HG03460 (cell line): Measurements from ENCODE around the gene LRRC27.

Experiments
- ATAC-seq: cut with Tn5 transposase; IDR thresholded peaks from one replicate; pipeline ENCODE4 v1.9.1; 2021; ENCODE audit not compliant: unreplicated experiment

LRRC27 gene

DNA sequence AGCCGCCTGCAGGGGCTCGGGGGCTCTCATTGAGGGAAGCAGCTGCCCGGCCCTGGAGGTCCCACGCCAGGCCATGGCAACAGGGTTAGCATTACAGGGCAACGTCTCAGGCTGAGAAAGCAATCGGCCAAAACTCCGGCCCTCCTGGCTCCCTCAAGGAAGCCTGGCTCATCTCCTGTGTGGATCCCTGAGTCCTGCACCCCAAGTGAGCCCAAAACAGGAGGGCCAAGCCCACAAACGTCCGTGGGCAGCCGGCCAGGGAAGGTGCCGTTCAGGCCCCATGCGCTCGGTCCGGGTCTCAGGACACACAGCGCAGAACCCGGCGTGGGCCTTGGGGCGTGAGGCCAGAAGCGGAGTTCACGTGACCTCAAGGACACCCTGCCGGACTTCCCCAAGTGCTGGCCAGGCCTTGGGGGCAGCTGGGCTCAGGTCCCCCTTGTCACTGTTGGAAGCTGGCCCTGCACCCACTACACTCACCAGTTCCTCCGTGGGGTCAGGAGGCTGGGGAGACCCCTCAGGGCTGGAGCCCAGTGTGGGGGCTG, 57.0 kb downstream of the LRRC27 start:
- no peak for ATAC-seq

DNA sequence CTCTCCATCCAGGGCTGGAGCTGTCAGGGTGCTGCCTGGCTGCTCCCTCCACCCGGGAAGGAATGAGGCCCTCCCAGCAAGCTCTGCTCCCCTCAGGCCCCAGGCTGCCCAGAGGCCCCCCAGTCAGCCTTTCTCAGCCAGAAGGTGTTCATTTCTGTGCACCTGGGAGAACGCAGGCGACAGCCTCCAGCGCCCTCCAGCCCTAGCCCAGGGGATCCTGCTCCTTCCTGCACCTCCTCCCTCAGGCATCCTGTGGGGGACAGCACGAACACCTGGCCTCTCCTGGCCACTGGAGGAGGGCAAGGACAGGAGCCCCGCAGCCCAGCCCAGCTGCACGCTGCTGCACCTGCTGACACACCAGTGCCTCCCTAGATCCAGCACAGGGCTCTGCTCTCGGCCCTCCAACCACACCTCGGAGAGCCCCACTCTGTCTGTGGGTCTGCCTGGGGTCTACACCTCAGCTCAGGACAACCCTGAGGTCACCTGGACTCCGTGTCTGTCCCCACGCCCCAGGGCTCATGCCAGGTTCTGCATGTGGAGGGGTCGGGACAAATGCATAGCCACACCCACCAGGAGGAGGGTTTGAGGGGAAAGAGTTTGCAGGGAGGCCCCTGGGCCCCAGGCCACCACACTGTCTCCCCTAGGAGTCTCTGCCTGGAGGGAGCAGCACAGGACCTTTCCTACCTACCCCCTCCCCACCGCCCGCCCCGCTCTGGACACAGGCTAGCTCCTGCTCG, 57.6 kb downstream of the LRRC27 start:
- no peak for ATAC-seq

DNA sequence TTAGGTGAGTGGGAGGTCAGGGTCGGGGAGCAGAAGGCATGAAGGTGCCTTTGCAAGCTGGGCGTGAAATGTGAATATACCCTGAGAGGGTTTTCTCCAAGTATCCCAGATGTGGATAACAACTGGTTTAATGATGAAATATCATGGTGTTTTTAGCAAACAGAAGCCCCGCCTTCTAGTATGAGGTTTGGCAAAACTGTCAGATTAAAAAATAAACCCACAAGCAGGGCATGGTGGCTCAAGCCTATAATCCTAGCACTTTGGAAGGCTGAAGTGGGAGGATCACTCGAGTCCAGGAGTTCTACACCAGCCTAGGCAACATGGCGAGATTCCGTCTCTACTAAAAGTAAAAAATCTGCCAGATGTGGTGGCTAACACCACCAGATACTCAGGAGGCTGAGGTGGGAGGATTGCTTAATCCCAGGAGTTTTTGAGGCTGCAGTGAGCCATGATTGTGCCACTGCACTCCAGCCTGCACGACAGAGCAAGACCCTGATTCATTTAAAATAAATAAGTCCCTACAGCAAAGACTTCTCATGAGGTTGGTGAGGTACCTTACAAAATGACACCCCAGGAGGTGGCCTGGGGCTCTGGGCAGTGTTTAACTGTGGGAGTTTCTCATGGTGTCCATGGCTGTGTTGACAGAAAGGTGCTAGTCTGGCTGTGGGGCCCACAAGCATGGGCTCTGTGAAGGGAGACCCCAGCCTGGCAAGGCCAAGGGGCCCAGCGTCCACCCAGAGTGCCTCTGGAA, 58.4 kb downstream of the LRRC27 start:
- no peak for ATAC-seq

DNA sequence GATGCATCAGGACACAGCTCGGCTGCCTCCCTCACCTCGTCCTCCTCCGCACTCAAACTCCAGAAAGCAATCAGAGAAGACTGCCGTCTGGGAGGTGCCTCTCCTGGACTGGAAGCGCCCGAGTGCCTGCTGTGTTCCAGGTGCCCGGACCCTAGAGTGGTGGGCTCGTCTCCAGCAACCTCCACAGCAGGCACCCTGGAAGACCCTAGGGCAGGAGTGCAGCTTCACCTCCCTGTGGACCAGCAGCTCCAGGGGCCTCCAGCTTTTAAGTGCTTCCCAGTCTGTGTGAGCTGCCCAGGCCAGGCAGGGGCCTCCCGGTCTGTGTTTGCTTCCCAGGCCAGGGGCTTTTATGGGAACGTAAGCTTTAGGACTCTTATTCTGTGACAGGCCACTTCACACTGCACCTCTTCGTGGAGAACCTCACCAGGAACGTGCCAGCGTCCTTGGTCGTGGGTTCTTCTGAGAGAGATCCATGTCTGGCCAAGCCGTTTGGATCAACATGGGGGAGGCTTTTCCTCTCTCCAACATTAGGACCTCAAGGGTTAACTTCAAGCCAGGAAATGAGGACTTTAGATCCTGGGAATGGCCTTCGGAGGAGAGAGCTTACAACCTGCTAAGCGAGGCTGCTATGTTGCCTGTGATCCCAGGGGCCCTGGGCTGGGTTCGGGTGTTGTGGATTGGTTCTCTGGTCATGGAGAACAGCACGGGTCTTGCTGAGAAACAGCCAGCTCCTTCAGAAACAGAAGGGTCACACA, 59.1 kb downstream of the LRRC27 start:
- no peak for ATAC-seq

DNA sequence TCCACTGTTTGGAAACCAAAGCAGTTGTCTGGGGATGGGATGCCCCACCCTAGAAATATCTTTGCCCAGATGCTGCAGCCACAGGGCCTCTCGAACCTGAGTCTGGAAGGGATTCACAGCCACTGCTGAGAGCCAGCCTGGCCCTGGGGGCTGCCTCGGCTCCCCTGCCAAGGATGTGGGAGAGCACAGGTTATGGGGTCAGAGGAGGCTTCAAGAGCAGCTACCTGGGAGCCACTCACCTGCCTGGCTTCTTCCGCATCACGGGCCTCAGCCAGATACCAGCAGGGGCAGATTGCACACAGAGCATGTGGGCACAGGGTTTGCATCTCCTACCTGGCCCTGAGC, 59.7 kb downstream of the LRRC27 start:
- no peak for ATAC-seq

DNA sequence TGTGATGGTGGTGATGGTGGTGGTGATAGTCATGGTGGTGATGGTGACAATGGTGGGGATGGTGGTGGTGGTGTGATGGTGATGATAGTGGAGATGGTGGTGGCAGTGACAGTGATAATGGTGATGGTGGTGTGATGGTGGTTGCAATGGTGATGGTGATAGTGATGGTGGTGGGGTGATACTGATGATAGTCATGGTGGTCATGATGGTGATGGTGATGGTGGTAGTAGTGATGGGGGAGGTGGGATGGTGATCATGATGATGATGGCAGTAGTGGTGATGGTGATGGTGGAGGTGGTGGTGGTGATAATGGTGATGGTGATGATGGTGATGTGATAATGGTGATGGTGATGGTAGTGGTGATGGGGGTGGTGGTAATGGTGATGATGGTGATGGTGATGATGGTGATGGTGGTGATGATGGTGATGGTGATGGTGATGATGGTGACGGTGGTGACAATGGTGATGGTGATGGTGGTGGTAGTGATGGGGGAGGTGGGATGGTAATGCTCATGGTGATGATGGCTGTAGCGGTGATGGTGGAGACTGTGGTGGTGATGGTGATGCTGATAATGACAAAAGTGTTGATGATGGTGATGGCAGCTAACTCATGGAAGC, 60.3 kb downstream of the LRRC27 start:
- ATAC-seq = no peak

DNA sequence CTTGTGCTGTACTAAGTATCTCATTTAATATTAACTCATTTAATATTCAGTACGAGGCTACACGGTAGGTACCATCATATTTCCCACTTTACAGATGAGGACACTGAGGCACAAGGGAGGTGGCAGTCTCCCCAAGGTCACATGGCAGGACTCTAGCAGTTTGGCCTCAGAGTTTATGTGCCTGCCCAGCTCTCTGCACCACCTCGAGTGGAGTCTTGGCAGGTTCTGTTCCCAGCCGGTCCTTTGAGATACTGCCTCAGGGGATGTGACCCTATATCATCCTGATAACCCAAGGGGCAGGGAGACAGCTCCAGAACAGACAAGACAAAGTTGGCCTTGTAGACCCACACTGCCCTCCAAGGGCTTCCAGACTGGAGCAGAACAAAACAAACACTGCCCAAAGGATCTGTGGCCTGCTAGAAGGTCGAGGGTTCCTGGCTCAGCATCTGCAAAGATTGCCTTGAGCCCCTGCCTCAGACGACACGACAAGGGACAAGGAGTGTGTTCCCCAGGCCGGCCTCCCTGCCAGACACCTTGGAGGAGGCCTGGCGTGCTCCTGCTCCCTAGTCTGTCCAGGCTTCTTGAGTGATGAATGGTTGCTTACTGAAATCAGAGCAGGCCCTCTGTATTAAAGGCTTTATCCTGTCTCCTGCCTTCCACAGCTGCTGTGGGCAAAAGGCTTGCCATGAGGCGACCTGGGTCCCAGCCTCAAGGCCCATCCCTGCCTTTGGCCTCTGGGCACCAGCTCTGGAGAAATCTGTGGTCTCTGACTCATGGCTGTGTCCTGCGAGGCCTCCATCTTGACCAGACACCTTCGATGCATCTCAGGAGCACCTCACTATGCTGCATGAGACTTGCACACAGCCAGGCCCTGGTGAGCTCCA, 61.1 kb downstream of the LRRC27 start:
- ATAC-seq = no peak

DNA sequence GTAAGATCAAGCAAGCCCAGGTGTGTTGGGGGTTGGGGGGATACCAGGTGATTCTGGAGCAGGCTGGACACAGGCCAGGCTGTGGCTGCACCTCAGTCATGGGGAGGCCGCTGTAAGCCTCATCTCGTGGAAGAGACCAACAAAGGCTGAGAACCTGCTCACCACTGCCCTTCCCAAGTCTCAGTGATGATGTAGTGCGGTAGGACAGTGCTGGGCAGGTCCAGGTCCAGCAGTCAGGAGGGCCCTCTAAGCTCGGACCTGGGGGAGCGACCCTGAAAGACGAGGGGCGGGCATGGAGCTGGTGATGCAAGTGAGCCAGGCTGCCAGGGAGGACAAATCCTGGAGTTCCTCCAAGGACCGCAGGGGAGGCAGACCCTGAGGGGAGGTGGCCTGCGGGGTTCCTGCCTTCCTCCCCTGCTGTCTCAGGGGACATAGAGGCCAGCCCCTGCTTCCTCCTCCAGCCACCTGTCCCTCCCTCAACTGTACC, 61.7 kb downstream of the LRRC27 start:
- ATAC-seq = no peak

DNA sequence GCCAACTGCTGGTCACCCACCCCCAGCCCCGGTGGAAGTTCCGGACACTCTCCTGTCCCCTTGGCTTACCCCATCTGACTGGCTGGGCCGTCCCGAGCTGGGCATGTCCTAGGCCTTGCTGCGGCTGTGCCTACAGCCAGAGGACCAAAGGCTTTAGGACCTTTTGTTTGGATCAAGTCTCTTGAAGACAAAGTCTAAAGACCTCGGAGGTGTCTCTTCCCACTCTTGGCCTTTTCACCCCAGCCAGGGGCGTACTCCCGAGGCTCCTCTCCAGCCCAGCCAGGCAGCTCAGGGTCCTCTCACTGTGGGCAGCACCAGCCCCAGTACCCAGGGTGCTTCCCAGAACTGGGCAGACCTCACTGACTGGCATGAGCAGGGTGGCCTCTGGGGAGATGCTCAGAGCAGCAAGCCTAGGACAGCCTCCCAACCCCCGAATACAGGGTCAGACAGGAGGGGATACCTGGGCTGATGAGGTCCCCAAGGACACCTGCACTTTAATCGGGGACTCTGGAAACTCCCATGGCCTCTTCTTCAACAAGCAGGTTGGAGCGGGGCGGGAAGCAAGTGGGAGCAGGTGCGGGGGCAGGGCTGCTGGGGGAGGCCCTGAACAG, 62.3 kb downstream of the LRRC27 start:
- no peak for ATAC-seq

DNA sequence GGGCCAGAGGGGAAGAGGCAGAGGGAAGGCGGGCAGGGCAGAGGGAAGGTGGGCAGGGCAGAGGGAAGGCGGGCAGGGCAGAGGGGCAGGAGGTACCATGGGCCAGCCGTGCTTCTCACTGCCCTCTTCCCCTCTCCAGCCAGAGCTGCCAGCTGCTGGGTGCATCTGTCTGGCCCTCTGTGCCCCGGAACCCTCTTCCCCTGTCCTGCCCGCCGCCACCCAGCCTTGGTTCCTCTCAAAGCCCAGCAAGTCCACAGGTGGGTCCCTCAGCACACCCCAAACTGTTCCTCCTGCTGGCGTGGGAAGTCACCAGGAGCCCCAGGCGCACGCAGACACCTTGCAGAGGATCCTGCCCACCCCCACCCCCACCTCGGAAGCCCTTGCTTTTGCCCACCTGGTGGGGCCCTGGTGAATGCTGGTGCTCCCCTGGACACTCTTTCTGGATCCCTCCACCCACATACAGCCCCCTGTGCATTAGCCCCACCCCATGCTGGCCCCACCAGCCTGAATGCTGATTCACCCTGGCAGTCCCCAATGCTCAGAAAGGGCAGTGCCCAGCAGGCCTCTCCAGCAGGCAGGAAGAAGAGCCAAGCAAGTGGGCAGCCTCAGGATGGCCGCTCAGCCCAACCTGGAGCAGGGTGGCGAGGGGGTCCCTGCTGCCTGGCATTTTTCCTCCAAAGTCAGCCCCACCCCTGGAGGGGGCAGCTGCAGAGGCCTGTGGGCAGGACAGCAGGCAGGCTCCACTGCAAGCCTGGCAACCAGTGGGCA, 63.1 kb downstream of the LRRC27 start:
- ATAC-seq = no peak

DNA sequence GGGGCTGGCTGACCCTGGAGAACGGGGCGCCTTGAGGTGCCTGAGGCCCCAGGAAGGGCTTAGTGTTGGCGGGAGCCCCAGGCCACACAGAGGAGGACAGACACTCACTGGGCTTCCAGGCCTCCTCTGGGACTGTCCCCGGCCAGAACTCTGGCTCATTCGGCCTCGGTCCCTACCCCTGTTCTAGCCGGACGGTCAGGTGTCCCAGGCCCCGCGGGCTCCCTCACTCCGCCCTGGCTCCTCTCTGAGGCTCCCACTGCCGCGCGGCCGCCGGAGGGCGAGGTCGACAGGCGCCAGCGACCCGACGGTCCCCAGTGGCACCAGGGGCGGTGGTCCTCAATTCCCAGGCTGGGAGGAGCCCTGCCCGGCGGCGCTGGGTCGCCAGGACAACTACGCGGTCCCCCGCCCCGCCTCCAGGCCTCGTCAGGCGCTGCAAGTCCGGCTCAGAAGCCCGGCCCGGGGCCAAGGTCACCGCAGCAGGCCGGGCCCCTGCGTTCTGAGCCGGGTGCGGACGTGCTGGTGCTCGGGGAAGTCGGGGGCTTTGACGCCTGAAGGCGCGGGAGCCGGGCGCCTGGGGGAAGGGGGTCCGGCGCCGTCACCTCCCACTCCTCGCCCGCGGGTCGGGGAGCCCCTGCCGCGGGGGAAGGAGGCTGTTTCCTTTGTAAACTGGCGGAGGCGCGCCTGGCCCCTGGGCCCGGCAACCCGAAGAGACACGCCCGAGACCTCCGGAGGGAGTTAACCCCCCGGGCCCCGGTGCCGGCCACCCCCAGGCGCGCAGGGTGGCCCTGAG, 63.9 kb downstream of the LRRC27 start:
- peak; percentile 10 for ATAC-seq

DNA sequence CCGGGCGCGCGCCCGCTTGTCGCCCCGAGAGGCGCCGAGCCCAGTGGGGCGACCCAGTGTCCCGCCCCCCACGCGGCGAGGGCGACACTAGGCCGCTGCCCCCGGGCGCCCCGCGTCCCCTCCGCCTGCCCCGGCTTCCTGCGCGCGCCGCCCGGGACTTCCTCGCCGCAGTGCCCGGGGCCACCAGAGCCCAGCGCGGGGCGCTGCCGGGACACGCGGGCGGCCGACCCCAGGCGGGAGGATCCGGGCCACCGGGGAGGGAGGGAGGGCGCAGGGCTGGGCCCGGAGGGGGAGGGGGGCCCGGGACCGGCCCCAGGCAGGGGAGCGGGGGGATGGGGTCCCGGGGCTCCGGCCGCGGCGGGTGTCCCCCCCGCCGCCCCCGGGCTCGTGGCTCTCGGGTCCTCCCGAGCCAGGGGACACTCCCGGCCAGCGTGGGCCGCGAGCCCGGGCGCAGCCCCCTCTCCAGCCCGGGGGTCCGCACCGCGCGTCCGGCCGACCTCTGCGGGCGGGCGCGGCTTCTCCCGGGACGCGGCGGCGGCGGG, 64.6 kb downstream of the LRRC27 start:
- ATAC-seq = peak; percentile 37

DNA sequence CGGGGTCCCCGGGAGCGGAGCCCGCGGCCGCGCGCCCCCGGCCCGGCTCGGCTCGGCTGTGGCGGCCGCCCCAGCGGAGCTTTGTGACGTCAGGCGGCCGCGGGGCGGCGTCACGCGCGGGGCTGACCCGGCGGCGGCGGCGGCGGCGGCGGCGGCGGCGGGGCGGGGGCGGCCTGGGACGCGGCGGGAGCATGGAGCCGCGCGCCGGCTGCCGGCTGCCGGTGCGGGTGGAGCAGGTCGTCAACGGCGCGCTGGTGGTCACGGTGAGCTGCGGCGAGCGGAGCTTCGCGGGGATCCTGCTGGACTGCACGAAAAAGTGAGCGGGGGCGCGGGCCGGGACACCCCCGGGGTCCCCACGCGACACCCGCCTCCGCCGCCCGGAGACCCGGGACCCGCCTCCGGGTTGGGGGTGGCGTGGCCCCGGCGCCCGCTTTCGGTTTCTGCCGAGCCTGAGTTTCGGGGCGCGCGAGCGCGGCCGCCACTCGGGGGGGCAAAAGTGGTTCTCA, 65.1 kb downstream of the LRRC27 start, which contains the start of gene PWWP2B:
Gene PWWP2B, plus strand, starts transcription at position 165 of the 506 bp plus-strand sequence. Its CDS starts 27 bp downstream, at position 192.
- ATAC-seq = peak; percentile 33

DNA sequence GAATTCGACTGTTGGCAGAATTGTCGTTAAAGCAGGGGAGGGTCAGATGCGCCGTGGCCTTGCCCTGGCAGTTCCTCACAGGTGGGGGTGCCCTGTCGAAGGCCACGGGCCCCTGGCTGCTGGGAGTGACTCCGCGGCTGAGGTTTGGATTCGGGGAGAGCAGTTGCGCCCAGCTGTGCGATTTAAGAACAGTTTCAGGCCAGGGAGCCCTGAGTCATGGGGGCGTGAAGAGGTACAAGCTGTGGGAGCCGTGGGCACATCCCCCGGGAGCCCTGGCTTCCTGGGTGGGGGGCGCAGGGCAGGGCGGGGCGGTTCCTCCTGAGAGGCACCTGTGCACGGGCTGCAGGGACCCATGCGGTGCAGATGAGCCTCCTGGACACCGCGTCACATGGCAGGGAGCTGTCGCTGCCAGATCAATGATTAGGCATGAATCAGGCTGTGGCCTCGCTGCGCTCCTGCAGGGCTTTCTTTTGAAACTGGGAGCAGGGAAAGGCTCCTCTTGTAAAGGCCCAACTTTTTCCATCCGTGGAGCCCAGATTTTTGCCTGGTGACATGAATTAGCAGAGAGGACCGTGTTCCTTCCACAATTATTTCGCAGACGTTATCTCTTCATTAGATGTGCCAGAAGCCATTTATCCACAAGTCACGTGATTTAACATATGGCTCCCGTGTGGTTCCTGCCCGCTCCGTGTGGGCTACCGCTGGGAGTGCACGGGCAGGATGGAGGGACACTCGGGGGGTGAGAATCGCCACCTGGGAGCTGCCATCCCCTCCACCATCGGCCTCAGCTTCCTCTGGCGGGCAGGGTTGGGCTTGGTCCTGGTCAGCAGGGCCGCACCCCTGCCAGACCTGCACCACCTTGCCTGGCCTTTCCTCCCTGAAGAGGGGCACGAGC, 65.9 kb downstream of the LRRC27 start:
- ATAC-seq = peak; percentile 44

DNA sequence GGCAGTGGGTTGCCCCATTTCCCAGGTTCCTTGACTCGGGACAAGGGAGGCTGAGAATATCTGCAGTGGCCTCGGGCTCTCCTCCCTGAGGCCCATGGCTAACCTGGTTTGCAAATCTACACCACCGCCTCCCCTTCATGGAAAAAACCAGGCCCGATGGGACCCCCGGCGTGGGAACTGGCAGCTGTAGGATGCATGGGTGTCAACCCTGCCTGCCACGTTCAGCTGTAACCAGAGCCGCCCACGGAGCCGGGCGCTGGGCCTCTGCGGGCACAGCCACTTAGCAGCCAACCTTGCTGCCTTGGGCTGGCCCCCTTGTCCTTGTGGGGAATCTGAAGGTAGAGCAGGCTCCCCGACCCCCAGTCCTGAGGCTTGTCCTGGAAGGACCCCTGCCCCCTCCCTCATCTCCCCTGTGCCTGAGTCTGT, 66.6 kb downstream of the LRRC27 start:
- ATAC-seq = no peak
